Endothelial cell of umbilical vein (primary cell): ENCODE results near the gene RBM38. TPM values are rescaled to one million over a fixed set of nuclear protein-coding genes. Genes with fewer than 3 reads are reported as not detected.

Experiments used
- BruUV-seq: library from RNA; stranded (reverse); fragments of 400-500 nt; replicated peaks from 2 replicates; lab custom pipeline; 2021; lab: Mats Ljungman, UMichigan
- CTCF ChIA-PET: fragments of 300-600, 350-600 bp; sonication (Branson Sonifier 250); formaldehyde crosslinking; loops from one replicate; lab custom pipeline; 2021; ENCODE audit warnings: antibody characterized with exemption, inconsistent platforms; lab: Charles Lee
- POLR2A ChIA-PET: fragments of 300-600, 350-600 bp; sonication (Branson Sonifier 250); formaldehyde crosslinking; loops from one replicate; lab custom pipeline; 2021; ENCODE audit warnings: antibody characterized with exemption, inconsistent platforms; lab: Charles Lee
- DNase-seq: peaks from one replicate; pipeline ENCODE4 v3.0.0-alpha.2; 2011; ENCODE audit warnings: low read depth, low spot score
- FAIRE-seq: peaks from 2 replicates; lab custom pipeline; 2011; peaks lifted over from hg19 to GRCh38; lab: Jason Lieb, UNC
- H2AFZ ChIP-seq: 2 replicates; pipeline ENCODE4 v1.6.0; 2012; ENCODE audit warnings: low read depth, low read length, control low read depth, inconsistent platforms
- H3K27ac ChIP-seq: 2 replicates; pipeline ENCODE4 v1.5.1; 2011; ENCODE audit warnings: low read depth, mild to moderate bottlenecking, control low read depth, low read length, moderate library complexity; ENCODE audit not compliant: insufficient read depth
- H3K27me3 ChIP-seq, 2 experiments: 2 replicates each; pipeline versions ENCODE4 v1.6.0 to v1.6.1; 2011; ENCODE audit warnings: low read length in 2 of 2, mixed read lengths in 1 of 2; ENCODE audit not compliant: control insufficient read depth in 2 of 2, insufficient read depth in 2 of 2
- H3K36me3 ChIP-seq, 2 experiments: 2 replicates in 1 of 2; 3 replicates in 1 of 2; pipeline ENCODE4 v1.5.1; 2011; ENCODE audit warnings: low read length in 2 of 2, mild to moderate bottlenecking in 1 of 2, moderate library complexity in 1 of 2; ENCODE audit not compliant: control insufficient read depth in 2 of 2, insufficient read depth in 2 of 2; ENCODE audit errors: extremely low read depth in 1 of 2
- H3K4me1 ChIP-seq: 3 replicates; pipeline ENCODE4 v1.5.1; 2011; ENCODE audit warnings: mild to moderate bottlenecking, low read length; ENCODE audit not compliant: control insufficient read depth, insufficient read depth; ENCODE audit errors: extremely low read depth
- H3K4me2 ChIP-seq: 2 replicates; pipeline ENCODE4 v1.6.1; 2011; ENCODE audit warnings: low read length, control low read depth, mixed read lengths; ENCODE audit not compliant: insufficient read depth
- H3K4me3 ChIP-seq, 3 experiments: fragments of 200-600 bp in 1 of 3; sonication (generic), shearing (Covaris generic) in 1 of 3; replicated peaks in 1 of 3; 2 replicates each; pipeline ENCODE4 v1.5.1; 2011 to 2016; ENCODE audit warnings: control low read depth in 3 of 3, low read length in 3 of 3, mild to moderate bottlenecking in 2 of 3, inconsistent platforms in 1 of 3, low read depth in 1 of 3, moderate library complexity in 1 of 3; ENCODE audit not compliant: insufficient read depth in 1 of 3
- H3K79me2 ChIP-seq: 2 replicates; pipeline ENCODE4 v1.6.0; 2012; ENCODE audit warnings: low read length, inconsistent platforms; ENCODE audit not compliant: control insufficient read depth, insufficient read depth
- H3K9ac ChIP-seq: replicated peaks from 2 replicates; pipeline ENCODE3; 2011; ENCODE audit warnings: low read length, control low read depth; ENCODE audit not compliant: insufficient read depth; ENCODE audit errors: extremely low read depth
- H3K9me1 ChIP-seq: replicated peaks from 3 replicates; pipeline ENCODE4 v1.6.0; 2011; ENCODE audit warnings: mild to moderate bottlenecking, low read length; ENCODE audit not compliant: control insufficient read depth, insufficient read depth; ENCODE audit errors: extremely low read depth
- H3K9me3 ChIP-seq: replicated peaks from 2 replicates; pipeline ENCODE4 v1.5.1; 2012; ENCODE audit warnings: low read length, inconsistent platforms; ENCODE audit not compliant: control insufficient read depth, insufficient read depth
- H4K20me1 ChIP-seq: replicated peaks from 2 replicates; pipeline ENCODE3; 2011; ENCODE audit warnings: mild to moderate bottlenecking, low read length; ENCODE audit not compliant: control insufficient read depth, insufficient read depth; ENCODE audit errors: extremely low read depth
- CTCF ChIP-seq, 2 donors: IDR thresholded peaks; 1 replicate in 1 of 2; 2 replicates in 1 of 2; pipeline ENCODE4 v1.5.1; 2011; ENCODE audit warnings: low read length in 2 of 2, mild to moderate bottlenecking in 2 of 2, moderate library complexity in 2 of 2, control low read depth in 1 of 2, inconsistent platforms in 1 of 2, low read depth in 1 of 2; ENCODE audit not compliant: insufficient read depth in 1 of 2; ENCODE audit errors: extremely low read depth in 1 of 2
- FOS ChIP-seq: IDR thresholded peaks from 2 replicates; pipeline ENCODE4 v1.6.1; 2011; ENCODE audit warnings: mild to moderate bottlenecking, low read length, moderate library complexity, borderline replicate concordance; ENCODE audit not compliant: insufficient read depth
- JUN ChIP-seq: IDR thresholded peaks from 2 replicates; pipeline ENCODE4 v1.6.1; 2011; ENCODE audit warnings: borderline replicate concordance, low read depth; ENCODE audit not compliant: insufficient read length, insufficient read depth
- MYC ChIP-seq: IDR thresholded peaks from one replicate; pipeline ENCODE4 v1.6.1; 2011; ENCODE audit warnings: mild to moderate bottlenecking, low read depth, low read length
- POLR2A ChIP-seq: IDR thresholded peaks from 2 replicates; pipeline ENCODE4 v1.6.1; 2012; ENCODE audit warnings: low read depth, mild to moderate bottlenecking, control low read depth, low read length
- dilution Hi-C: fragments of 300-500 bp; cut with MboI; formaldehyde crosslinking; loops from one replicate; pipeline ENCODE4 v1.15.0; 2019; ENCODE audit warnings: low sequenced_read_pairs; ENCODE audit not compliant: extremely low pct_ligation_motif_present
- intact Hi-C: fragments of 100-400 bp; cut with micrococcal nuclease; formaldehyde crosslinking; loops from one replicate; pipeline ENCODE4 v1.10.0; 2022
- polyA plus RNA-seq, 4 experiments: library from polyadenylated mRNA; depleted of rRNA in 3 of 4; stranded (reverse) in 3 of 4; unstranded in 1 of 4; fragments of >200 nt; gene quantifications; 2 replicates each; pipeline versions ENCODE4 v1.2.1 to v1.2.3, GENCODE V29; 2011 to 2012; ENCODE audit warnings: missing spikeins in 1 of 4
- total RNA-seq: library from RNA; stranded (reverse); gene quantifications from 2 replicates; pipeline ENCODE4 v1.2.3, GENCODE V29; 2021

RBM38 gene
- total and polyA plus RNA-seq, 2 donors (not counting 3 experiments of a cell fraction or from before 2014, with no cell fraction given), result 22.1 to 37.4 TPM

- POLR2A ChIA-PET, result no interaction called here
- no peaks in the 10 kb centered on the region for H3K27me3 ChIP-seq
Observed at GRCh38 chr20:57422254-57422653, 31.1 kb downstream of the RBM38 start.

More at GRCh38 chr20:57422254-57422653, 31.1 kb downstream of the RBM38 start:
- Histone ChIP-seq H2AFZ (no peak overlapping the region), H3K79me2 (no peaks in the 10 kb centered on the region), H3K4me2 (no peak overlapping the region), H3K9ac (no peak overlapping the region), H4K20me1 (no peaks in the 10 kb centered on the region), H3K9me1 (no peaks in the 10 kb centered on the region), H3K4me1 (no peaks in the 10 kb centered on the region), H3K27ac (no peak overlapping the region), H3K9me3 (no peaks in the 10 kb centered on the region), H3K4me3 (no peak overlapping the region), H3K36me3 (no peaks in the 10 kb centered on the region)
- TF ChIP-seq FOS, result no peak
- TF ChIP-seq CTCF (IDR thresholded peaks at IDR 0.05; ENCODE audit: extremely low read depth in 1 of 2, insufficient read depth in 1 of 2, low read depth in 1 of 2, low read length in 2 of 2), result no peak
- TF ChIP-seq JUN, result no peak
- TF ChIP-seq MYC, result no peak
- TF ChIP-seq POLR2A, result no peak
- no peak for DNase-seq
- intact Hi-C loops, result no loop called here
- dilution Hi-C loops, result no loop called here
- BruUV-seq, result no TSS peak
- CTCF ChIA-PET, result no interaction called here
- no peak for FAIRE-seq
